Transverse colon (tissue), 3 donors: ENCODE measurements around the gene DOHH.

Experiments
- POLR2A ChIP-seq: fragments of 450-650 bp; IDR thresholded peaks from one replicate; pipeline ENCODE4 v1.6.1; 2016; ENCODE audit warnings: antibody characterized with exemption, mild to moderate bottlenecking, moderate library complexity
- TF ChIP-seq, protein P1 (sequence below), 5 experiments: fragments of 200-600 bp in 3 of 5; fragments of 450-650 bp in 2 of 5; sonication (generic) in 3 of 5; IDR thresholded peaks; 1 replicate in 2 of 5; 2 replicates in 3 of 5; pipeline ENCODE4 v1.5.1; 2016 to 2017; ENCODE audit warnings: antibody characterized with exemption in 5 of 5, inconsistent platforms in 3 of 5, mild to moderate bottlenecking in 2 of 5, moderate library complexity in 1 of 5

GRCh38 chr19:3508771-3509535, 8.5 kb upstream of the DOHH start:
- TF ChIP-seq, protein P1, sequence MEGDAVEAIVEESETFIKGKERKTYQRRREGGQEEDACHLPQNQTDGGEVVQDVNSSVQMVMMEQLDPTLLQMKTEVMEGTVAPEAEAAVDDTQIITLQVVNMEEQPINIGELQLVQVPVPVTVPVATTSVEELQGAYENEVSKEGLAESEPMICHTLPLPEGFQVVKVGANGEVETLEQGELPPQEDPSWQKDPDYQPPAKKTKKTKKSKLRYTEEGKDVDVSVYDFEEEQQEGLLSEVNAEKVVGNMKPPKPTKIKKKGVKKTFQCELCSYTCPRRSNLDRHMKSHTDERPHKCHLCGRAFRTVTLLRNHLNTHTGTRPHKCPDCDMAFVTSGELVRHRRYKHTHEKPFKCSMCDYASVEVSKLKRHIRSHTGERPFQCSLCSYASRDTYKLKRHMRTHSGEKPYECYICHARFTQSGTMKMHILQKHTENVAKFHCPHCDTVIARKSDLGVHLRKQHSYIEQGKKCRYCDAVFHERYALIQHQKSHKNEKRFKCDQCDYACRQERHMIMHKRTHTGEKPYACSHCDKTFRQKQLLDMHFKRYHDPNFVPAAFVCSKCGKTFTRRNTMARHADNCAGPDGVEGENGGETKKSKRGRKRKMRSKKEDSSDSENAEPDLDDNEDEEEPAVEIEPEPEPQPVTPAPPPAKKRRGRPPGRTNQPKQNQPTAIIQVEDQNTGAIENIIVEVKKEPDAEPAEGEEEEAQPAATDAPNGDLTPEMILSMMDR (IDR thresholded peaks at IDR 0.05): no peak
- no peak for TF ChIP-seq POLR2A
